H1 (cell line): Measurements from ENCODE around the gene DPYD. TPM values are rescaled to one million over a fixed set of nuclear protein-coding genes. Genes with fewer than 3 reads are reported as not detected.
A peak's percentile ranks its signal among the peaks of the same experiment; 100 is the strongest.

Experiments
- CTCF ChIA-PET: fragments of 300-600 bp; sonication (Branson Sonifier 250); formaldehyde crosslinking; loops from one replicate; lab custom pipeline; 2021; ENCODE audit not compliant: partially characterized antibody; lab: Charles Lee
- POLR2A ChIA-PET: fragments of 300-600 bp; sonication (Branson Sonifier 250); formaldehyde crosslinking; loops from one replicate; lab custom pipeline; 2021; ENCODE audit warnings: inconsistent platforms; ENCODE audit not compliant: partially characterized antibody; lab: Charles Lee
- DNase-seq, 2 experiments: peaks; one replicate each; pipeline versions ENCODE4 v3.0.0 to v3.0.0-alpha.2; 2010 to 2022; ENCODE audit warnings: low spot score in 2 of 2, low read depth in 1 of 2, mixed read lengths in 1 of 2
- FAIRE-seq: peaks from 2 replicates; lab custom pipeline; 2011; peaks lifted over from hg19 to GRCh38; lab: Jason Lieb, UNC
- H2AFZ ChIP-seq: 2 replicates; pipeline ENCODE4 v1.8.1; 2012; ENCODE audit warnings: low read length, inconsistent platforms
- H2AK5ac ChIP-seq: 2 replicates; pipeline ENCODE4 v1.6.1; 2013; ENCODE audit warnings: low read depth, low read length
- H2BK120ac ChIP-seq: replicated peaks from 2 replicates; pipeline ENCODE3; 2013; ENCODE audit warnings: low read depth, low read length, inconsistent platforms
- H2BK12ac ChIP-seq: 2 replicates; pipeline ENCODE4 v1.6.1; 2013; ENCODE audit warnings: low read depth, low read length
- H2BK15ac ChIP-seq: 2 replicates; pipeline ENCODE4 v1.6.1; 2013; ENCODE audit warnings: low read length
- H2BK20ac ChIP-seq: 2 replicates; pipeline ENCODE4 v1.6.1; 2013; ENCODE audit warnings: low read length
- H2BK5ac ChIP-seq: 2 replicates; pipeline ENCODE4 v1.6.1; 2013; ENCODE audit warnings: low read depth, low read length
- H3K14ac ChIP-seq: 2 replicates; pipeline ENCODE4 v1.6.1; 2013; ENCODE audit warnings: inconsistent platforms; ENCODE audit not compliant: insufficient read length
- H3K18ac ChIP-seq: 2 replicates; pipeline ENCODE4 v1.6.1; 2013; ENCODE audit warnings: low read length; ENCODE audit errors: extremely low read depth
- H3K23ac ChIP-seq: 2 replicates; pipeline ENCODE4 v1.6.1; 2013; ENCODE audit warnings: inconsistent platforms; ENCODE audit not compliant: insufficient read length
- H3K23me2 ChIP-seq: 2 replicates; pipeline ENCODE4 v1.6.1; 2013; ENCODE audit warnings: low read depth, low read length
- H3K27ac ChIP-seq: 2 replicates; pipeline ENCODE4 v1.6.1; 2011; ENCODE audit warnings: low read depth, low read length, inconsistent platforms
- H3K27me3 ChIP-seq, 4 experiments: replicated peaks in 1 of 4; 1 replicate in 1 of 4; 2 replicates in 3 of 4; pipeline versions ENCODE4 v1.6.1 to v1.8.1; 2011 to 2013; ENCODE audit warnings: low read length in 3 of 4, mild to moderate bottlenecking in 3 of 4, inconsistent platforms in 2 of 4, mixed read lengths in 2 of 4, moderate library complexity in 1 of 4; ENCODE audit not compliant: control insufficient read depth in 3 of 4, insufficient read depth in 3 of 4; ENCODE audit errors: extremely low read depth in 1 of 4
- H3K36me3 ChIP-seq, 4 experiments: 2 replicates each; pipeline versions ENCODE4 v1.6.1 to v1.8.1; 2011 to 2013; ENCODE audit warnings: mild to moderate bottlenecking in 4 of 4, low read length in 3 of 4, moderate library complexity in 2 of 4, control low read depth in 1 of 4, inconsistent platforms in 1 of 4; ENCODE audit not compliant: insufficient read depth in 4 of 4, control insufficient read depth in 2 of 4
- H3K4ac ChIP-seq: replicated peaks from 2 replicates; pipeline ENCODE3; 2013; ENCODE audit warnings: low read length, low read depth, mixed read lengths, inconsistent platforms; ENCODE audit not compliant: insufficient read length
- H3K4me1 ChIP-seq, 4 experiments: replicated peaks in 1 of 4; 1 replicate in 1 of 4; 2 replicates in 3 of 4; pipeline versions ENCODE4 v1.6.1 to v1.8.1; 2011 to 2013; ENCODE audit warnings: low read length in 3 of 4, inconsistent platforms in 2 of 4, mixed read lengths in 1 of 4; ENCODE audit not compliant: insufficient read depth in 4 of 4, control insufficient read depth in 3 of 4
- H3K4me2 ChIP-seq, 2 experiments: 2 replicates each; pipeline versions ENCODE4 v1.6.1 to v1.8.1; 2011 to 2013; ENCODE audit warnings: low read depth in 2 of 2, low read length in 2 of 2, control low read depth in 1 of 2, inconsistent platforms in 1 of 2, mild to moderate bottlenecking in 1 of 2; ENCODE audit not compliant: insufficient read depth in 1 of 2
- H3K4me3 ChIP-seq, 4 experiments: fragments of 200-600, 300-600 bp in 1 of 4; sonication (generic), shearing (Covaris generic), sonication (Bioruptor Twin) in 1 of 4; 2 replicates each; pipeline versions ENCODE4 v1.5.1 to v1.8.1; 2011 to 2016; ENCODE audit warnings: low read length in 4 of 4, low read depth in 3 of 4, control low read depth in 2 of 4, inconsistent platforms in 2 of 4, mild to moderate bottlenecking in 2 of 4, mixed read lengths in 1 of 4, moderate library complexity in 1 of 4; ENCODE audit not compliant: insufficient read depth in 2 of 4; ENCODE audit errors: extremely low read depth in 1 of 4
- H3K56ac ChIP-seq: replicated peaks from 2 replicates; pipeline ENCODE3; 2013; ENCODE audit warnings: low read depth, mild to moderate bottlenecking, mixed read lengths, low read length, inconsistent platforms; ENCODE audit not compliant: insufficient read length
- H3K79me1 ChIP-seq: 2 replicates; pipeline ENCODE4 v1.6.1; 2013; ENCODE audit warnings: low read depth, low read length, control low read depth
- H3K79me2 ChIP-seq, 2 experiments: 2 replicates each; pipeline versions ENCODE4 v1.6.1 to v1.8.1; 2012 to 2013; ENCODE audit warnings: low read length in 2 of 2, mild to moderate bottlenecking in 2 of 2, inconsistent platforms in 1 of 2; ENCODE audit not compliant: insufficient read depth in 2 of 2, control insufficient read depth in 1 of 2
- H3K9ac ChIP-seq, 4 experiments: replicated peaks in 1 of 4; 1 replicate in 1 of 4; 2 replicates in 3 of 4; pipeline versions ENCODE4 v1.6.1 to v1.8.1; 2011 to 2013; ENCODE audit warnings: low read depth in 3 of 4, low read length in 3 of 4, control low read depth in 2 of 4, mild to moderate bottlenecking in 2 of 4, moderate library complexity in 2 of 4, inconsistent platforms in 1 of 4; ENCODE audit errors: extremely low read depth in 1 of 4
- H3K9me3 ChIP-seq, 2 experiments: 2 replicates each; pipeline versions ENCODE4 v1.6.1 to v1.8.1; 2012 to 2013; ENCODE audit warnings: mild to moderate bottlenecking in 2 of 2, moderate library complexity in 2 of 2, control low read depth in 1 of 2, inconsistent platforms in 1 of 2, low read depth in 1 of 2, low read length in 1 of 2, mixed read lengths in 1 of 2; ENCODE audit not compliant: insufficient read depth in 2 of 2
- H4K20me1 ChIP-seq, 2 experiments: replicated peaks in 1 of 2; 2 replicates each; pipeline versions ENCODE3 to v1.8.1; 2011 to 2013; ENCODE audit warnings: inconsistent platforms in 2 of 2, low read length in 2 of 2, mild to moderate bottlenecking in 1 of 2; ENCODE audit not compliant: insufficient read depth in 2 of 2, control insufficient read depth in 1 of 2
- H4K5ac ChIP-seq: 2 replicates; pipeline ENCODE4 v1.6.1; 2013; ENCODE audit warnings: low read length, low read depth, mixed read lengths, inconsistent platforms; ENCODE audit not compliant: insufficient read length
- H4K8ac ChIP-seq: 2 replicates; pipeline ENCODE4 v1.8.0; 2013; ENCODE audit warnings: mild to moderate bottlenecking, moderate library complexity, low read length, inconsistent platforms; ENCODE audit not compliant: insufficient read depth; ENCODE audit errors: extremely low read depth
- H4K91ac ChIP-seq: replicated peaks from 2 replicates; pipeline ENCODE3; 2013; ENCODE audit warnings: low read length, mixed read lengths, inconsistent platforms; ENCODE audit not compliant: insufficient read length
- BCL11A ChIP-seq, 2 experiments: IDR thresholded peaks; one replicate each; pipeline ENCODE4 v1.6.1; 2011; ENCODE audit warnings: low read depth in 2 of 2, low read length in 2 of 2, mild to moderate bottlenecking in 2 of 2
- CBX8 ChIP-seq: fragments of 300-800, 300-1000 bp; sonication (generic); IDR thresholded peaks from 2 replicates; pipeline ENCODE4 v1.7.1; 2016; ENCODE audit warnings: low read depth, low read length, borderline replicate concordance
- CEBPB ChIP-seq: IDR thresholded peaks from 2 replicates; pipeline ENCODE4 v1.6.1; 2012; ENCODE audit warnings: low read depth, low read length
- CTBP2 ChIP-seq: IDR thresholded peaks from 2 replicates; pipeline ENCODE4 v1.7.0; 2011; ENCODE audit warnings: borderline replicate concordance, mild to moderate bottlenecking, moderate library complexity, mixed read lengths, low read length; ENCODE audit not compliant: insufficient read depth, insufficient read length
- GABPA ChIP-seq: IDR thresholded peaks from 2 replicates; pipeline ENCODE4 v1.6.1; 2011; ENCODE audit warnings: mild to moderate bottlenecking, low read length, moderate library complexity, borderline replicate concordance; ENCODE audit not compliant: insufficient read depth
- GTF2F1 ChIP-seq: IDR thresholded peaks from 2 replicates; pipeline ENCODE4 v1.6.1; 2012; ENCODE audit warnings: low read depth, low read length, improper control_type of control experiment, borderline replicate concordance
- KDM5A ChIP-seq: fragments of 200-600 bp; IDR thresholded peaks from 2 replicates; pipeline ENCODE4 v1.7.1; 2012; ENCODE audit warnings: mild to moderate bottlenecking, low read length, inconsistent platforms, mixed read lengths
- NRF1 ChIP-seq: IDR thresholded peaks from 2 replicates; pipeline ENCODE4 v1.6.1; 2011; ENCODE audit warnings: mild to moderate bottlenecking, low read depth, low read length, improper control_type of control experiment
- RAD21 ChIP-seq, 2 experiments: IDR thresholded peaks in 1 of 2; conservative IDR thresholded peaks in 1 of 2; 2 replicates each; pipeline ENCODE4 v1.6.1; 2011; ENCODE audit warnings: low read depth in 2 of 2, low read length in 2 of 2, improper control_type of control experiment in 1 of 2, inconsistent platforms in 1 of 2, mild to moderate bottlenecking in 1 of 2, moderate library complexity in 1 of 2
- RBBP5 ChIP-seq: IDR thresholded peaks from 2 replicates; pipeline ENCODE4 v1.7.1; 2012; ENCODE audit warnings: low read depth, mild to moderate bottlenecking, inconsistent platforms, low read length, moderate library complexity, borderline replicate concordance
- RFX5 ChIP-seq: IDR thresholded peaks from 2 replicates; pipeline ENCODE4 v1.6.1; 2011; ENCODE audit warnings: low read depth, low read length, improper control_type of control experiment, borderline replicate concordance
- SIN3A ChIP-seq, 2 experiments: IDR thresholded peaks in 1 of 2; conservative IDR thresholded peaks in 1 of 2; 2 replicates each; pipeline ENCODE4 v1.6.1; 2011 to 2012; ENCODE audit warnings: low read length in 2 of 2, improper control_type of control experiment in 1 of 2, low read depth in 1 of 2, mild to moderate bottlenecking in 1 of 2
- SP4 ChIP-seq: IDR thresholded peaks from 2 replicates; pipeline ENCODE4 v1.6.1; 2012; ENCODE audit warnings: low read length, inconsistent platforms
- TBP ChIP-seq: IDR thresholded peaks from 2 replicates; pipeline ENCODE4 v1.6.1; 2011; ENCODE audit warnings: low read depth, low read length, improper control_type of control experiment
- TEAD4 ChIP-seq: IDR thresholded peaks from 2 replicates; pipeline ENCODE4 v1.6.1; 2012; ENCODE audit warnings: low read depth, low read length, inconsistent platforms, mixed read lengths
- WGBS, 2 experiments: shearing (Covaris generic) in 1 of 2; methylation state at CpG; one replicate each; pipeline versions ENCODE4 v1.1.6 to v1.1.7; 2013 to 2015; ENCODE audit warnings: low lambda C conversion rate in 2 of 2, mixed read lengths in 2 of 2, inconsistent platforms in 1 of 2, low coverage in 1 of 2, missing lambda C conversion rate in 1 of 2; ENCODE audit not compliant: insufficient replicate concordance in 2 of 2, insufficient coverage in 1 of 2, insufficient read length in 1 of 2; ENCODE audit errors: extremely low coverage in 1 of 2, missing lambda C conversion rate in 1 of 2; 5-methylcytosine and 5-hydroxymethylcytosine counted together
- polyA plus RNA-seq, 7 experiments: library from polyadenylated mRNA; depleted of rRNA in 3 of 7; stranded (reverse) in 5 of 7; unstranded in 2 of 7; fragments of >200 nt in 5 of 7; fragments of 200-250 nt in 2 of 7; gene quantifications; 1 replicate in 5 of 7; 2 replicates in 1 of 7; 4 replicates in 1 of 7; pipeline versions ENCODE4 v1.2.1 to v1.2.3, GENCODE V29; 2011 to 2013; ENCODE audit warnings: missing spikeins in 2 of 7, mixed read lengths in 2 of 7
- total RNA-seq: library from RNA; stranded (reverse); fragmentation: NEBNext Ultra II Directional; extraction: Animal tissue kit (Norgen Biotek cat#: 25700); gene quantifications from 2 replicates; pipeline ENCODE4 v1.2.1, GENCODE V29; 2021

Gene DPYD
- total and polyA plus RNA-seq, 2 of the 8 experiments (the other 6 are each of a cell fraction or from before 2014, with no cell fraction given): 0.29 to 0.73 TPM

GRCh38 chr1:97845805-97846204, 75.0 kb downstream of the DPYD start:
- Histone ChIP-seq H3K36me3 (no peaks in the 10 kb centered on the region), H3K9ac (no peak overlapping the region), H3K79me2 (no peaks in the 10 kb centered on the region), H3K23me2 (no peaks in the 10 kb centered on the region), H3K79me1 (no peaks in the 10 kb centered on the region), H4K5ac (no peak overlapping the region), H3K9me3 (no peaks in the 10 kb centered on the region), H2BK20ac (no peak overlapping the region), H2BK5ac (no peak overlapping the region), H2AFZ (no peak overlapping the region), H2AK5ac (no peak overlapping the region), H3K4me1 (no peaks in the 10 kb centered on the region), H3K56ac (no peak overlapping the region), H3K4me2 (no peak overlapping the region), H3K18ac (no peak overlapping the region), H3K14ac (no peak overlapping the region), H3K27me3 (no peaks in the 10 kb centered on the region), H3K23ac (no peak overlapping the region), H4K91ac (no peak overlapping the region), H2BK120ac (no peak overlapping the region), H3K4me3 (no peak overlapping the region), H3K4ac (no peak overlapping the region), H4K8ac (peak overlapping the region; percentile 53; the same call in 1 of the 2 replicates), H2BK15ac (no peak overlapping the region), H4K20me1 (no peaks in the 10 kb centered on the region), H2BK12ac (no peak overlapping the region), H3K27ac (no peak overlapping the region)
- CTCF ChIA-PET: no interaction called here
- POLR2A ChIA-PET: no interaction called here
- FAIRE-seq (no peak), DNase-seq (no peak)
- WGBS, 2 experiments: 95% methylated on average over 10 of the region's 10 CpGs; no CpG with 5 or more reads in 1 of the 2 experiments
- TF ChIP-seq CBX8 (no peak), SP4 (no peak), TEAD4 (no peak), RFX5 (no peak), RBBP5 (no peak), BCL11A (IDR thresholded peaks at IDR 0.05; ENCODE audit: low read depth in 2 of 2, low read length in 2 of 2) (no peak), RAD21 (IDR thresholded peaks at IDR 0.05 in 1 of 2, conservative IDR thresholded peaks at IDR 0.05 in 1 of 2; ENCODE audit: low read depth in 2 of 2, low read length in 2 of 2) (no peak), KDM5A (no peak), CEBPB (no peak), GTF2F1 (no peak), NRF1 (no peak), SIN3A (conservative IDR thresholded peaks at IDR 0.05 in 1 of 2, IDR thresholded peaks at IDR 0.05 in 1 of 2; ENCODE audit: low read depth in 1 of 2, low read length in 2 of 2) (no peak), TBP (no peak), CTBP2 (no peak), GABPA (no peak)
